ENCODE results near the gene CIART.
A peak's percentile ranks its signal among the peaks of the same experiment; 100 is the strongest.
"Not testable (repeated sequence)": the region's sequence is repeated elsewhere in the genome, so short reads cannot be mapped to it uniquely, and the experiment has no call there.

Gene CIART

GRCh38 chr1:150281758-150282557, at the start of gene CIART:
TSS of gene CIART (plus strand) at chr1:150282554. CDS start at chr1:150283268, 714 bp downstream.
- DNase-seq, result peak; percentile 78 to 80

- DNase-seq, result not testable (repeated sequence)
These were observed 49.4 kb upstream of the CIART start for GRCh38 chr1:150232921-150233320.

- DNase-seq, result peak; percentile 62 to 63
These were observed 48.7 kb upstream of the CIART start for GRCh38 chr1:150233359-150234308.

- DNase-seq, result no peak
These were observed 48.1 kb upstream of the CIART start for GRCh38 chr1:150234309-150234565.

GRCh38 chr1:150234566-150235293, 47.6 kb upstream of the CIART start:
- DNase-seq, result peak; percentile 94

GRCh38 chr1:150235294-150235851, 47.0 kb upstream of the CIART start:
- peak; percentile 56 to 63 for DNase-seq

GRCh38 chr1:150235852-150236613, 46.3 kb upstream of the CIART start, which contains the start of gene ANP32E:
TSS of gene ANP32E (minus strand) at chr1:150236112. CDS start at chr1:150235786, 326 bp downstream.
- peak; percentile 93 to 94 for DNase-seq

GRCh38 chr1:150236614-150237100, 45.7 kb upstream of the CIART start:
- no peak for DNase-seq

GRCh38 chr1:150237176-150237575, 45.2 kb upstream of the CIART start:
- not testable (repeated sequence) for DNase-seq

GRCh38 chr1:150237746-150238145, 44.6 kb upstream of the CIART start:
- no peak for DNase-seq

GRCh38 chr1:150243003-150243402, 39.4 kb upstream of the CIART start:
- no peak for DNase-seq

- no peak for DNase-seq
These were observed 32.4 kb upstream of the CIART start for GRCh38 chr1:150249936-150250335.

GRCh38 chr1:150256198-150256553, 26.2 kb upstream of the CIART start:
- DNase-seq, result no peak

GRCh38 chr1:150256554-150257341, 25.6 kb upstream of the CIART start:
- DNase-seq, result no peak

GRCh38 chr1:150257624-150258585, 24.4 kb upstream of the CIART start, which contains the start of gene CA14:
TSS of gene CA14 (plus strand) at chr1:150257774. CDS start at chr1:150258129, 355 bp downstream.
- no peak for DNase-seq

GRCh38 chr1:150259217-150259616, 23.1 kb upstream of the CIART start:
- no peak for DNase-seq

GRCh38 chr1:150259758-150260669, 22.3 kb upstream of the CIART start:
- no peak for DNase-seq

- DNase-seq, result no peak
These were observed 21.0 kb upstream of the CIART start for GRCh38 chr1:150261367-150261766.

Data from activated T-cell treated with anti-CD3 and anti-CD28 coated beads, Interleukin-2, amount 50 U/mL, for 48 hours (primary cell).